ENCODE measurements around the gene ZHX3.
"Not testable (repeated sequence)": the region's sequence is repeated elsewhere in the genome, so short reads cannot be mapped to it uniquely, and the experiment has no call there.

ZHX3 gene

DNA sequence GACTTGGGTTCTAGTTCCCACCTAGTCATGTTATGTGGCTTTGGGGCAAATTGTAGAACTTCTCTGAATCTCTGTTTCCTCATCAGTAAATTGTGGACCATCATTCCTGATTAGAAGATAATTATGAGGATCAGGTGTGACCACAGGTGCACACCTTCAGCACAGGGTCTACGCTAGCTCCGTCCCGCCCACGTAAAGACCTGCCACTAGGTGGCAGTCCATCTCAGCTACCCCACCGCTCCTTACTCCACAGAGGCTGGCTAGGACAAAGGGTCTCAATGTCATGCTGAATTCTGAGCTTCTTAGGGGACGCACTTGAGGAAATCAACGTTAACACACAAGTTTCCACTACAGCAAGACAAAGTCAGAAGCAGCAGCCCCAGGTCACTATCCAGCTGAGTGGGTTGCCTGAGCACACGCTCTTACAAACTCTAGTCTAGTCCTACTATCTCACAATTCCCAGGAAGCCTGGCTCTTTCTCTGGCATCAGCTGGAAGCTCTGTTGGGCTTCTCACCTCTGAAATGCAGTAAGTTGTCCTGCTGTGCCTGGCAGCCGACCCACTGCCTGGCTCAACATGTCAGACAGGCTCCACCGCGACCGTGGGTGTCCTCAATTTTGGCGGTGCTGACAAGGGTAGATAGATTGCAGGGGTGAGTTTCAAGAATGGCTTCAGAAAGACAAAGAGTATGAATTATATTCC lies 182.2 kb downstream of the ZHX3 start:
- DNase-seq (ENCODE audit: low read depth in 2 of 2) = no peak

GRCh38 chr20:41134362-41135186 lies 183.0 kb downstream of the ZHX3 start:
- DNase-seq (ENCODE audit: low read depth in 2 of 2) = no peak

- no peak for DNase-seq (ENCODE audit: low read depth in 2 of 2)
Observed at GRCh38 chr20:41133709-41134361, 183.7 kb downstream of the ZHX3 start.

- DNase-seq (ENCODE audit: low read depth in 2 of 2) = not testable (repeated sequence)
Observed at GRCh38 chr20:41132388-41132775, 185.1 kb downstream of the ZHX3 start.

DNA sequence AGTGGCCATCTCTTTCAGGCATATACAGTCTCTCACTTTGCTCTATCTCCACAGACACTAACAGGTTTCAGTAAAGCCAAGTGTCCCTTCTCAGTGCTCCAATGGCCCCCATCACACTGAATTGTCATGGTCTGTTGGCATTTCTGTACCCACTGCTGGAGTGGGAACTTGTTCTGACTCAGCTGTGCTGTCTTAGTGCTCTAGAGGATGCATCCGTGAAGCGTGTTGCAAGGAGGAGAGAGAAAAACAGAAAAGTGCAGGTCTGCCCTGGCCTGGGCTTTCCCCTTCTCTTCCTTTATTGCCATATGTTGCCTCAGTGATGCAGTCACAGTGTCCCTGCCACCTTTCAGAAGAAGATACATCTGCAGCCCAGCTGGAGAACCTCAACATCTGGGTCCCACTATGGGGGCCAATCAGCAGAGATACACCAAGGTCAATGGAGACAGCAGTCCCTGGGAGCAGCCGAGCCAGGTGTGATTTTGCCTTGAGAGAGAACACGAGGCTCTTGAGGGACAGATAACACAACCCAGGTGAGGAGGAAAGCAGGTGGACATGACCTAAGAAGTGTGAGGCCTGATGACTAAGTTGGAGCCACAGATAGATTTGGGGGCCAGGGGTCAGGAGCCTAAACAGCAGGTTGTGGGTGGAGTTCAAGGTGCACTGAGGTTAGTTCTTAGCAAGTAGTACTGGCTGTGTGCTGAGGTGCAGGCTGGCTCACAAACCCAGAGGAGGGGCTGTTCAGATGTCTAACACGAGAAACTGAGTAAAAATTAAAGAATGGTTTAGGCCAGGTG lies 185.7 kb downstream of the ZHX3 start:
- DNase-seq (ENCODE audit: low read depth in 2 of 2) = no peak

All from fibroblast of skin of left biceps (primary cell).